CD14-positive monocyte (primary cell): ENCODE data around the gene PDE4D. TPM values are rescaled to one million over a fixed set of nuclear protein-coding genes. Genes with fewer than 3 reads are reported as not detected.

Experiments used
- DNase-seq, 3 donors: peaks; one replicate each; pipeline ENCODE4 v3.0.0-alpha.2; 2011 to 2022
- H2AFZ ChIP-seq: 2 replicates; pipeline ENCODE4 v1.6.0; 2012; ENCODE audit warnings: mild to moderate bottlenecking, low read depth, low read length, inconsistent platforms; ENCODE audit not compliant: insufficient read depth, poor library complexity, severe bottlenecking
- H3K27ac ChIP-seq, 2 donors: 1 replicate in 1 of 2; 2 replicates in 1 of 2; pipeline ENCODE4 v1.5.1; 2012 to 2013; ENCODE audit warnings: low read length in 2 of 2, control low read depth in 1 of 2, inconsistent platforms in 1 of 2, low read depth in 1 of 2, mild to moderate bottlenecking in 1 of 2
- H3K27me3 ChIP-seq, 2 donors: one replicate each; pipeline versions ENCODE4 v1.6.0 to v1.6.1; 2011 to 2013; ENCODE audit warnings: low read length in 2 of 2; ENCODE audit not compliant: control insufficient read depth in 2 of 2, insufficient read depth in 2 of 2
- H3K36me3 ChIP-seq, 2 donors: replicated peaks in 1 of 2; 1 replicate in 1 of 2; 2 replicates in 1 of 2; pipeline versions ENCODE4 v1.5.1 to v1.6.1; 2012 to 2013; ENCODE audit warnings: low read length in 2 of 2, control low read depth in 1 of 2, inconsistent platforms in 1 of 2, mild to moderate bottlenecking in 1 of 2; ENCODE audit not compliant: insufficient read depth in 2 of 2, control insufficient read depth in 1 of 2
- H3K4me1 ChIP-seq, 2 donors: 1 replicate in 1 of 2; 2 replicates in 1 of 2; pipeline versions ENCODE4 v1.5.1 to v1.6.1; 2012 to 2013; ENCODE audit warnings: low read length in 2 of 2, control low read depth in 1 of 2, inconsistent platforms in 1 of 2, mild to moderate bottlenecking in 1 of 2, moderate library complexity in 1 of 2; ENCODE audit not compliant: insufficient read depth in 2 of 2, control insufficient read depth in 1 of 2
- H3K4me2 ChIP-seq: replicated peaks from 2 replicates; pipeline ENCODE3; 2012; ENCODE audit warnings: low read length, moderate library complexity, mild to moderate bottlenecking; ENCODE audit not compliant: poor library complexity, severe bottlenecking; ENCODE audit errors: extremely low read depth
- H3K4me3 ChIP-seq, 3 experiments: fragments of 200-600 bp in 1 of 3; sonication (generic) in 1 of 3; replicated peaks in 1 of 3; 1 replicate in 2 of 3; 2 replicates in 1 of 3; pipeline ENCODE4 v1.5.1; 2011 to 2013; ENCODE audit warnings: low read length in 3 of 3, mild to moderate bottlenecking in 3 of 3, control low read depth in 2 of 3, low read depth in 2 of 3, inconsistent platforms in 1 of 3, moderate library complexity in 1 of 3
- H3K79me2 ChIP-seq: 2 replicates; pipeline ENCODE4 v1.6.0; 2012; ENCODE audit warnings: mild to moderate bottlenecking, control low read depth, inconsistent platforms, low read length, moderate library complexity; ENCODE audit not compliant: insufficient read depth
- H3K9ac ChIP-seq: 2 replicates; pipeline ENCODE4 v1.6.0; 2017; ENCODE audit warnings: low read length, mild to moderate bottlenecking; ENCODE audit not compliant: insufficient read depth, poor library complexity, severe bottlenecking
- H3K9me3 ChIP-seq, 2 donors: replicated peaks in 1 of 2; 1 replicate in 1 of 2; 2 replicates in 1 of 2; pipeline versions ENCODE4 v1.5.1 to v1.6.1; 2012 to 2013; ENCODE audit warnings: low read length in 2 of 2, control low read depth in 1 of 2; ENCODE audit not compliant: control insufficient read depth in 1 of 2, insufficient read depth in 1 of 2
- H4K20me1 ChIP-seq: 2 replicates; pipeline ENCODE4 v1.6.0; 2012; ENCODE audit warnings: mild to moderate bottlenecking, low read length, control low read depth, moderate library complexity; ENCODE audit not compliant: insufficient read depth
- H3K27ac Mint-ChIP-seq, 7 donors: one replicate each; pipeline ENCODE4 v1.8.0; 2020; ENCODE audit warnings: mild to moderate bottlenecking in 7 of 7, mixed read lengths in 7 of 7, moderate library complexity in 6 of 7, inconsistent platforms in 2 of 7
- H3K27me3 Mint-ChIP-seq, 3 donors: one replicate each; pipeline ENCODE4 v1.8.0; 2021 to 2022; ENCODE audit warnings: low read depth in 3 of 3, mild to moderate bottlenecking in 3 of 3, mixed read lengths in 3 of 3, moderate library complexity in 3 of 3, inconsistent platforms in 1 of 3
- H3K36me3 Mint-ChIP-seq, 2 donors: one replicate each; pipeline ENCODE4 v1.8.0; 2020; ENCODE audit warnings: mixed read lengths in 2 of 2, inconsistent platforms in 1 of 2, mild to moderate bottlenecking in 1 of 2
- H3K4me1 Mint-ChIP-seq: one replicate; pipeline ENCODE4 v1.8.0; 2020; ENCODE audit warnings: mild to moderate bottlenecking, mixed read lengths
- H3K4me3 Mint-ChIP-seq, 2 donors: one replicate each; pipeline ENCODE4 v1.8.0; 2020; ENCODE audit warnings: mild to moderate bottlenecking in 2 of 2, mixed read lengths in 2 of 2, moderate library complexity in 1 of 2
- H3K9me3 Mint-ChIP-seq, 7 donors: one replicate each; pipeline ENCODE4 v1.8.0; 2020 to 2022; ENCODE audit warnings: mixed read lengths in 7 of 7, mild to moderate bottlenecking in 6 of 7, moderate library complexity in 6 of 7, inconsistent platforms in 2 of 7
- CTCF ChIP-seq: fragments of 200-600 bp; IDR thresholded peaks from one replicate; pipeline ENCODE4 v1.8.0; 2022; ENCODE audit warnings: antibody characterized with exemption, mild to moderate bottlenecking
- WGBS: methylation state at CpG from one replicate; pipeline ENCODE4 v1.1.5; 2013; ENCODE audit warnings: missing lambda C conversion rate; ENCODE audit not compliant: insufficient coverage; 5-methylcytosine and 5-hydroxymethylcytosine counted together
- intact Hi-C, 2 donors: fragments of 100-400 bp; cut with micrococcal nuclease; formaldehyde crosslinking; loops; one replicate each; pipeline versions ENCODE4 v1.15.0 to v1.15.1; 2023
- polyA plus RNA-seq, 3 donors: library from polyadenylated mRNA; depleted of rRNA in 1 of 3; unstranded in 2 of 3; stranded (reverse) in 1 of 3; fragments of 300-500 nt in 2 of 3; fragments of >200 nt in 1 of 3; fragmentation: Illumina TruSeq in 2 of 3; gene quantifications; 1 replicate in 2 of 3; 2 replicates in 1 of 3; pipeline ENCODE4 v1.2.3, GENCODE V29; 2012 to 2021

The PDE4D gene
- polyA plus RNA-seq, 3 donors, result 1.9 to 3.4 (median 2.8) TPM

- H3K27ac Mint-ChIP-seq, result no peak overlapping the region
- Histone ChIP-seq H3K27me3 (no peaks in the 10 kb centered on the region), H2AFZ (no peak overlapping the region), H3K4me1 (peaks cover 6 to 8% of the 10 kb centered on the region in 2 donors), H4K20me1 (no peaks in the 10 kb centered on the region), H3K79me2 (no peaks in the 10 kb centered on the region), H3K36me3 (no peaks in the 10 kb centered on the region), H3K9me3 (no peaks in the 10 kb centered on the region), H3K27ac (no peak overlapping the region), H3K4me2 (no peak overlapping the region), H3K4me3 (no peak overlapping the region), H3K9ac (no peak overlapping the region)
- no peaks in the 10 kb centered on the region for H3K9me3 Mint-ChIP-seq
- peaks cover 11% of the 10 kb centered on the region for H3K4me1 Mint-ChIP-seq
- no peak for DNase-seq
- H3K4me3 Mint-ChIP-seq, result no peak overlapping the region
- TF ChIP-seq CTCF, result no peak
- intact Hi-C loops, result loop anchor here in 1 of 2 donors (10.0 kb wide), 1 partner anchor 285 kb away; no protein-coding TSS in a partner anchor
- no CpG with 5 or more reads among the region's 2 CpGs for WGBS
- H3K27me3 Mint-ChIP-seq, result no peaks in the 10 kb centered on the region
- no peaks in the 10 kb centered on the region for H3K36me3 Mint-ChIP-seq
These were observed 713.8 kb downstream of the PDE4D start for GRCh38 chr5:59179704-59180103.

- Histone ChIP-seq H3K36me3 (no peaks in the 10 kb centered on the region), H4K20me1 (no peaks in the 10 kb centered on the region), H2AFZ (no peak overlapping the region), H3K27me3 (no peaks in the 10 kb centered on the region), H3K27ac (peak overlapping the region in 1 of 2 donors; percentile 34), H3K9ac (no peak overlapping the region), H3K4me3 (no peak overlapping the region), H3K79me2 (no peaks in the 10 kb centered on the region), H3K4me1 (peaks cover 6 to 8% of the 10 kb centered on the region in 2 donors), H3K4me2 (no peak overlapping the region), H3K9me3 (no peaks in the 10 kb centered on the region)
- Mint-ChIP-seq H3K27me3 (no peaks in the 10 kb centered on the region), H3K4me1 (peaks cover 11% of the 10 kb centered on the region), H3K27ac (peak overlapping the region in 3 of 7 donors; percentile 22 to 31 (median 23)), H3K36me3 (no peaks in the 10 kb centered on the region), H3K9me3 (no peaks in the 10 kb centered on the region), H3K4me3 (no peak overlapping the region)
- intact Hi-C loops, result loop anchor here in 1 of 2 donors (10.0 kb wide), 1 partner anchor 284 kb away; no protein-coding TSS in a partner anchor
- DNase-seq, result no peak
- WGBS, result 20% methylated on average over 1 of the region's 1 CpG
- TF ChIP-seq CTCF, result no peak
These were observed 715.0 kb downstream of the PDE4D start for GRCh38 chr5:59178482-59178881.
